Lung (tissue), 12 donors: Measurements from ENCODE around the gene SMARCC2. TPM values are rescaled to one million over a fixed set of nuclear protein-coding genes. Genes with fewer than 3 reads are reported as not detected.

Experiments used
- ATAC-seq: fragments of 200-7000 bp; cut with Tn5 transposase; one replicate; pipeline ENCODE4 v1.9.1; 2020; ENCODE audit warnings: moderate number of reproducible peaks; ENCODE audit not compliant: insufficient read depth, low FRiP score
- DNase-seq, 3 donors: peaks; one replicate each; pipeline ENCODE4 v3.0.0-alpha.2; 2013 to 2017
- H3K27ac ChIP-seq, 2 donors: one replicate each; pipeline ENCODE4 v1.5.1; 2013; ENCODE audit warnings: mild to moderate bottlenecking in 2 of 2, moderate library complexity in 2 of 2, control low read depth in 1 of 2, inconsistent platforms in 1 of 2, low read depth in 1 of 2, low read length in 1 of 2
- H3K27me3 ChIP-seq, 3 donors: one replicate each; pipeline ENCODE4 v1.5.1; 2013; ENCODE audit warnings: low read length in 2 of 3; ENCODE audit not compliant: control insufficient read depth in 3 of 3, insufficient read depth in 3 of 3
- H3K36me3 ChIP-seq, 4 donors: one replicate each; pipeline ENCODE4 v1.5.1; 2013; ENCODE audit warnings: low read length in 4 of 4, mild to moderate bottlenecking in 1 of 4, moderate library complexity in 1 of 4; ENCODE audit not compliant: control insufficient read depth in 4 of 4, insufficient read depth in 4 of 4
- H3K4me1 ChIP-seq, 5 donors: one replicate each; pipeline ENCODE4 v1.5.1; 2013; ENCODE audit warnings: low read length in 5 of 5, mild to moderate bottlenecking in 2 of 5, moderate library complexity in 1 of 5; ENCODE audit not compliant: control insufficient read depth in 5 of 5, insufficient read depth in 5 of 5
- H3K4me3 ChIP-seq: one replicate; pipeline ENCODE4 v1.5.1; 2013; ENCODE audit warnings: mild to moderate bottlenecking, control low read depth, moderate library complexity
- H3K9ac ChIP-seq, 2 donors: one replicate each; pipeline ENCODE4 v1.5.1; 2013; ENCODE audit warnings: low read length in 2 of 2, control low read depth in 1 of 2; ENCODE audit not compliant: insufficient read depth in 1 of 2
- H3K9me3 ChIP-seq, 4 donors: one replicate each; pipeline ENCODE4 v1.5.1; 2013; ENCODE audit warnings: low read length in 3 of 4, mild to moderate bottlenecking in 1 of 4, moderate library complexity in 1 of 4; ENCODE audit not compliant: control insufficient read depth in 4 of 4, insufficient read depth in 3 of 4
- WGBS, 2 donors: extraction: QIAGEN DNeasy Blood & Tissue Kit; methylation state at CpG; one replicate each; pipeline ENCODE4 v1.1.7; 2013; 5-methylcytosine and 5-hydroxymethylcytosine counted together
- polyA plus RNA-seq, 2 donors: library from polyadenylated mRNA; stranded (reverse); fragments of 200-250 nt; gene quantifications; one replicate each; pipeline ENCODE4 v1.2.1, GENCODE V29; 2013
- total RNA-seq, 2 donors: library from RNA; depleted of rRNA in 1 of 2; stranded (reverse); fragments of >200 nt in 1 of 2; gene quantifications; one replicate each; pipeline ENCODE4 v1.2.1, GENCODE V29; 2014 to 2021
- TF ChIP-seq, protein P1 (sequence below): IDR thresholded peaks from 2 replicates; pipeline ENCODE4 v1.5.1; 2012; ENCODE audit warnings: mild to moderate bottlenecking; ENCODE audit errors: control extremely low read depth, extremely low read depth
- donor health status: control.
- donor health status: control.
- donor health status: Bipolar disorder and iron deficiency.
- donor health status: healthy.
- donor health status: DM: yes; HTN: yes; CAD: no.

SMARCC2 gene
- total and polyA plus RNA-seq, 4 donors: 23.9 to 97.5 (median 47.7) TPM

DNA sequence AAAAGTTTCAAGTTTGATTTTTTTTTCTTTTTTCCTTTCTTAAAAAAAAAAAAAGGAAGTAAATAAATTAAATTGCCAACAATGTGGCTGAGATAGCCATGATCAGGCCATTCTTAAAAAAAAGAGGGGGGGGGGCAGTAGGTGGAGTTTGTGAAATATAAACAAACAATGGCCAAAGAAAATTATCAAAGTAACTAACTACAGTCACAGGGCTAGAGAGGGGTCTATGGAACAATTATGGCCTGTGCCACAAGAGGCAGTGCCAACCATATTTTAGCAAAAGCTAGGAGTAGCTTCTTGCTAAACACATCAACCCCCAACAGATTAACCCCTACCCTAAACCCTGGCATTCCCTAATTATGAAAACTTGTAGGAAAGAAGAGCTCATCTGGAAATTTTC lies 16.2 kb upstream of the SMARCC2 start:
- Histone ChIP-seq H3K27me3 (no peaks in the 10 kb centered on the region), H3K9ac (peak overlapping the region in 1 of 2 donors; percentile 13), H3K4me3 (no peak overlapping the region), H3K36me3 (peaks cover 30 to 43% (median 35%) of the 10 kb centered on the region in 4 donors), H3K4me1 (no peaks in the 10 kb centered on the region), H3K27ac (no peak overlapping the region), H3K9me3 (peaks cover 0 to 1% (median 0%) of the 10 kb centered on the region in 4 donors)
- no peak for DNase-seq
- TF ChIP-seq, protein P1, sequence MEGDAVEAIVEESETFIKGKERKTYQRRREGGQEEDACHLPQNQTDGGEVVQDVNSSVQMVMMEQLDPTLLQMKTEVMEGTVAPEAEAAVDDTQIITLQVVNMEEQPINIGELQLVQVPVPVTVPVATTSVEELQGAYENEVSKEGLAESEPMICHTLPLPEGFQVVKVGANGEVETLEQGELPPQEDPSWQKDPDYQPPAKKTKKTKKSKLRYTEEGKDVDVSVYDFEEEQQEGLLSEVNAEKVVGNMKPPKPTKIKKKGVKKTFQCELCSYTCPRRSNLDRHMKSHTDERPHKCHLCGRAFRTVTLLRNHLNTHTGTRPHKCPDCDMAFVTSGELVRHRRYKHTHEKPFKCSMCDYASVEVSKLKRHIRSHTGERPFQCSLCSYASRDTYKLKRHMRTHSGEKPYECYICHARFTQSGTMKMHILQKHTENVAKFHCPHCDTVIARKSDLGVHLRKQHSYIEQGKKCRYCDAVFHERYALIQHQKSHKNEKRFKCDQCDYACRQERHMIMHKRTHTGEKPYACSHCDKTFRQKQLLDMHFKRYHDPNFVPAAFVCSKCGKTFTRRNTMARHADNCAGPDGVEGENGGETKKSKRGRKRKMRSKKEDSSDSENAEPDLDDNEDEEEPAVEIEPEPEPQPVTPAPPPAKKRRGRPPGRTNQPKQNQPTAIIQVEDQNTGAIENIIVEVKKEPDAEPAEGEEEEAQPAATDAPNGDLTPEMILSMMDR: no peak
- no peak for ATAC-seq

- peaks cover 0 to 1% (median 0%) of the 10 kb centered on the region in 4 donors for H3K9me3 ChIP-seq
Measured at GRCh38 chr12:56204275-56204674, 15.0 kb upstream of the SMARCC2 start.

GRCh38 chr12:56202838-56203237 lies 13.6 kb upstream of the SMARCC2 start:
- Histone ChIP-seq H3K27ac (no peak overlapping the region), H3K9ac (no peak overlapping the region), H3K27me3 (no peaks in the 10 kb centered on the region), H3K4me3 (no peak overlapping the region), H3K4me1 (no peaks in the 10 kb centered on the region), H3K36me3 (peaks cover 21 to 30% (median 25%) of the 10 kb centered on the region in 4 donors), H3K9me3 (peaks cover 0 to 1% (median 0%) of the 10 kb centered on the region in 4 donors)
- WGBS, 2 donors: 72 to 91% methylated on average over 2 of the region's 2 CpGs
- no peak for DNase-seq
- no peak for ATAC-seq
- TF ChIP-seq, protein P1: no peak

More at GRCh38 chr12:56204275-56204674, 15.0 kb upstream of the SMARCC2 start:
- ATAC-seq (no peak), DNase-seq (no peak)
- TF ChIP-seq, protein P1: no peak
- Histone ChIP-seq H3K27ac (no peak overlapping the region), H3K4me1 (no peaks in the 10 kb centered on the region), H3K4me3 (no peak overlapping the region), H3K9ac (no peak overlapping the region), H3K27me3 (no peaks in the 10 kb centered on the region), H3K36me3 (peaks cover 26 to 35% (median 30%) of the 10 kb centered on the region in 4 donors)

- Histone ChIP-seq H3K9me3 (peaks cover 0 to 1% (median 0%) of the 10 kb centered on the region in 4 donors), H3K36me3 (peaks cover 19 to 26% (median 21%) of the 10 kb centered on the region in 4 donors), H3K4me1 (no peaks in the 10 kb centered on the region), H3K4me3 (no peak overlapping the region), H3K27ac (no peak overlapping the region), H3K9ac (no peak overlapping the region), H3K27me3 (no peaks in the 10 kb centered on the region)
- DNase-seq: no peak
- TF ChIP-seq, protein P1: no peak
- no peak for ATAC-seq
- 35 to 66% methylated on average over 1 of the region's 1 CpG for whole genome bisulfite sequencing, 2 donors
Measured at GRCh38 chr12:56202366-56202765, 13.1 kb upstream of the SMARCC2 start.
